T-cell (primary cell): Measurements from ENCODE around the gene SKAP2. TPM values are rescaled to one million over a fixed set of nuclear protein-coding genes. Genes with fewer than 3 reads are reported as not detected.

ENCODE experiments used
- ATAC-seq, 4 experiments: fragments of 200-7000 bp in 3 of 4; fragments of 150-1000 bp in 1 of 4; cut with Tn5 transposase; replicated peaks in 1 of 4; 1 replicate in 3 of 4; 2 replicates in 1 of 4; pipeline ENCODE4 v1.10.0; 2021; ENCODE audit warnings: moderate library complexity in 3 of 4, mild to moderate bottlenecking in 2 of 4, moderate number of reproducible peaks in 1 of 4
- CTCF ChIA-PET, 2 donors: fragments of 300-600 bp; sonication (Branson Sonifier 250); formaldehyde crosslinking; loops; one replicate each; lab custom pipeline; 2022; ENCODE audit warnings: antibody characterized with exemption in 2 of 2; lab: Charles Lee
- POLR2A ChIA-PET, 2 donors: fragments of 300-600 bp; sonication (Branson Sonifier 250); formaldehyde crosslinking; loops; one replicate each; lab custom pipeline; 2022; ENCODE audit warnings: antibody characterized with exemption in 2 of 2; lab: Charles Lee
- DNase-seq, 35 experiments: peaks; one replicate each; pipeline versions ENCODE4 v3.0.0 to v3.0.0-alpha.2; 2013 to 2023
- H3K27ac ChIP-seq: one replicate; pipeline ENCODE4 v1.5.1; 2013; ENCODE audit warnings: low read length
- H3K27me3 ChIP-seq, 2 experiments: replicated peaks in 1 of 2; 1 replicate in 1 of 2; 2 replicates in 1 of 2; pipeline versions ENCODE4 v1.6.1 to v1.7.0; 2013; ENCODE audit warnings: low read length in 1 of 2, mixed read lengths in 1 of 2; ENCODE audit not compliant: control insufficient read depth in 2 of 2, insufficient read depth in 2 of 2; ENCODE audit errors: extremely low read depth in 1 of 2
- H3K36me3 ChIP-seq, 2 donors: 1 replicate in 1 of 2; 2 replicates in 1 of 2; pipeline versions ENCODE4 v1.6.1 to v1.7.0; 2013; ENCODE audit warnings: low read length in 1 of 2; ENCODE audit not compliant: control insufficient read depth in 2 of 2, insufficient read depth in 1 of 2; ENCODE audit errors: extremely low read depth in 1 of 2
- H3K4me1 ChIP-seq, 2 experiments: 1 replicate in 1 of 2; 2 replicates in 1 of 2; pipeline versions ENCODE4 v1.6.1 to v1.7.0; 2013; ENCODE audit warnings: low read length in 2 of 2, mixed read lengths in 1 of 2; ENCODE audit not compliant: insufficient read depth in 2 of 2, control insufficient read depth in 1 of 2; ENCODE audit errors: extremely low read depth in 1 of 2
- H3K4me3 ChIP-seq, 2 donors: 1 replicate in 1 of 2; 2 replicates in 1 of 2; pipeline versions ENCODE4 v1.5.1 to v1.7.0; 2013; ENCODE audit warnings: mild to moderate bottlenecking in 2 of 2, low read length in 1 of 2, moderate library complexity in 1 of 2; ENCODE audit not compliant: control insufficient read depth in 1 of 2; ENCODE audit errors: extremely low read depth in 1 of 2
- H3K9me3 ChIP-seq: 2 replicates; pipeline ENCODE4 v1.7.0; 2013
- H3K27ac Mint-ChIP-seq, 2 donors: one replicate each; pipeline ENCODE4 v1.8.0; 2020 to 2021; ENCODE audit warnings: mild to moderate bottlenecking in 2 of 2, mixed read lengths in 2 of 2
- H3K27me3 Mint-ChIP-seq, 2 donors: one replicate each; pipeline ENCODE4 v1.8.0; 2021 to 2022; ENCODE audit warnings: mixed read lengths in 2 of 2
- H3K36me3 Mint-ChIP-seq: one replicate; pipeline ENCODE4 v1.8.0; 2021; ENCODE audit warnings: mixed read lengths
- H3K4me1 Mint-ChIP-seq, 3 donors: one replicate each; pipeline ENCODE4 v1.8.0; 2020 to 2022; ENCODE audit warnings: mixed read lengths in 3 of 3, mild to moderate bottlenecking in 1 of 3
- H3K4me3 Mint-ChIP-seq, 3 donors: one replicate each; pipeline ENCODE4 v1.8.0; 2020 to 2022; ENCODE audit warnings: mild to moderate bottlenecking in 3 of 3, mixed read lengths in 3 of 3, moderate library complexity in 3 of 3
- H3K9me3 Mint-ChIP-seq, 3 donors: one replicate each; pipeline ENCODE4 v1.8.0; 2020 to 2022; ENCODE audit warnings: mixed read lengths in 3 of 3
- WGBS: methylation state at CpG from one replicate; pipeline ENCODE4 v1.1.5; 2013; ENCODE audit warnings: missing lambda C conversion rate; ENCODE audit not compliant: insufficient coverage; 5-methylcytosine and 5-hydroxymethylcytosine counted together
- total RNA-seq, 35 experiments: library from RNA in 6 of 35; stranded (reverse) in 6 of 35; fragments of 120-200 nt in 1 of 35; gene quantifications; one replicate each; pipeline versions ENCODE4 v1.2.1 to v1.2.4 and lab custom pipeline; 2013 to 2026

Gene SKAP2
- total RNA-seq, 5 donors from 2014 or later (not counting 1 experiment from before 2014, with no cell fraction given) = 4.8 to 8.9 (median 7.7) TPM

DNA sequence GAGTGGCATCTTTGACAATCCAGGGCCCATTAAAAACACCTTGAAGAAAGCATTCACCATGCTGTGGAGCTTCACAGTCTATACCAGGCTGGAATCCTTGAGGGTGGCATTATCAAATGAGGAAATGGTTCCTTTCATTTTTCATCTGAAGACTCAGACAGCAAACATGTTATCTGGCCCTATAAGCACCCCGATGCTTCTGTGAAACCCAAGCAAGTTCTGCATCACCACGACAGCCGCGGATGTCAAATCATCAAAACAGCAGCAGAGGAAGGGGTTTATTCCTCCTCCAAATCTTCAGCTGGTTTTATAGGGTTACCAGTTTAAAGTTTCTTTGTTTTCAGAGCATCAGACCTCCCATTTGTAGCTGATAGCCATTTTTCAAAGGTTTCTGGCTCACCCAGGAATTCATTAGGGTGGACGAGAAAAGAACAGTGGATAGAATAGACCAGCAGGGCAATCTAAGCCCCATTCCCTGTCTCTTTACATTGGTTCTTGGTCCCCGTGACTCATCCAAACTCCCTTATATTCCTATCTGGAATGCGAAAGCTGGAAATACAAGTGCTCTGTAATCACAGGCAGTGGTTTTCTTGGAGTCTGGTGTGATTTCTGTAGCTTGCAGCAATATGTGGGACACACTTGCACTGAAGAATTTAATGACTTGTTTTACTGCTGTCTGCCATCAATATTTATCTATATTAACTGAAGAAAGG, 217.9 kb downstream of the SKAP2 start:
- Mint-ChIP-seq H3K4me3 (no peak overlapping the region), H3K36me3 (no peaks in the 10 kb centered on the region), H3K4me1 (no peaks in the 10 kb centered on the region), H3K27ac (no peak overlapping the region), H3K27me3 (peaks cover 2 to 8% of the 10 kb centered on the region in 2 donors), H3K9me3 (no peaks in the 10 kb centered on the region)
- DNase-seq = no peak
- H3K9me3 ChIP-seq = no peaks in the 10 kb centered on the region
- H3K27ac ChIP-seq = no peak overlapping the region
- no peaks in the 10 kb centered on the region for H3K36me3 ChIP-seq
- CTCF ChIA-PET = no interaction called here
- peaks cover 0 to 4% of the 10 kb centered on the region in 2 experiments for H3K27me3 ChIP-seq
- no peak for ATAC-seq
- no peaks in the 10 kb centered on the region for H3K4me1 ChIP-seq
- WGBS = no CpG with 5 or more reads among the region's 7 CpGs
- H3K4me3 ChIP-seq = no peak overlapping the region
- POLR2A ChIA-PET = no interaction called here

DNA sequence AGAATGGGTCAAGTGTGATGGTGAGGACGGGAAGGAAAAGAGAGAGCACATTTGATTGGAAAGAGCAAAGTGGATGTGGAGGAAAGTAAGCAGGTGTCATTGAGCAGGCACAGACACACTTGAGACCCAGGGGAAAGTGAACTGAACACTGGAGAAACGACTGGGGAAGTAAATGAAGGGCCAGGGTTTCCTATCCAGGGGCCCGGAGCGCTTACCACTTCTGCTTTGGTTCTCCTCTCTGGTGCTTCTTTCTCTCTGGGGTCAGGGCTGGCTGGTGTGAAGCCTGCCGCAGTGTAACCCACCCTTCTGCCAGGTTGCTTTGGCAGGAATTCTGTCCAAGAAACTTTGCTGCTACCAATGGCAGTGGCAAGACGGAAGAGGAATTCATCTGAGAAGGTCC, 219.3 kb downstream of the SKAP2 start:
- Histone ChIP-seq H3K9me3 (no peaks in the 10 kb centered on the region), H3K27me3 (peaks cover 0 to 4% of the 10 kb centered on the region in 2 experiments), H3K4me1 (no peaks in the 10 kb centered on the region), H3K27ac (no peak overlapping the region), H3K4me3 (no peak overlapping the region), H3K36me3 (no peaks in the 10 kb centered on the region)
- no peaks in the 10 kb centered on the region for H3K4me1 Mint-ChIP-seq
- DNase-seq = no peak
- H3K36me3 Mint-ChIP-seq = no peaks in the 10 kb centered on the region
- WGBS = 31% methylated on average over 5 of the region's 6 CpGs
- ChIA-PET CTCF (no interaction called here), POLR2A (no interaction called here)
- no peak overlapping the region for H3K4me3 Mint-ChIP-seq
- no peak overlapping the region for H3K27ac Mint-ChIP-seq
- H3K9me3 Mint-ChIP-seq = no peaks in the 10 kb centered on the region
- H3K27me3 Mint-ChIP-seq = peaks cover 2 to 3% of the 10 kb centered on the region in 2 donors
- no peak for ATAC-seq

DNA sequence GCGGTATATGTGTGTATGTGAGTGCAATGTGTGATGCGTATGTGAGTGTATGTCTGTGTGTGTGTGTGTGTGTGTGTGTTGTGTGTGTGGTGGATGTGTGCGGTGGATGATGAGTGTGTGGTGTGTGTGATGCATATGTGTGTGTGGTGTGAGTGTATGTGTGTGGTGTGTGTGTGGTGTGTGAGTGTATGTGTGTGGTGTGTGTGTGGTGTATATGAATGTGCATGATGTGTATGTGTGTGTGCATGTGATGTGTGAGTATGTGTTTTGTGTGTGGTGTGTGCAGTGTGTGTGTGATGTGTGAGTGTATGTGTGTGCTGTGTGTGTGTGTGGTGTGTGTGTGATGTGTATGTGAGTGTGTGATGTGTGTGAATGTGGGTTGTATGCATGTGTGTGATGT, 222.0 kb downstream of the SKAP2 start:
- CTCF ChIA-PET = no interaction called here
- Histone ChIP-seq H3K4me3 (no peak overlapping the region), H3K27me3 (peaks cover 0 to 7% of the 10 kb centered on the region in 2 experiments), H3K36me3 (no peaks in the 10 kb centered on the region), H3K27ac (no peak overlapping the region), H3K9me3 (no peaks in the 10 kb centered on the region), H3K4me1 (no peaks in the 10 kb centered on the region)
- Mint-ChIP-seq H3K4me1 (no peaks in the 10 kb centered on the region), H3K36me3 (no peaks in the 10 kb centered on the region), H3K27me3 (peaks cover 0 to 2% of the 10 kb centered on the region in 2 donors), H3K4me3 (no peak overlapping the region), H3K9me3 (no peaks in the 10 kb centered on the region), H3K27ac (no peak overlapping the region)
- POLR2A ChIA-PET = no interaction called here
- ATAC-seq = no peak
- DNase-seq = no peak
- 98% methylated on average over 3 of the region's 3 CpGs for WGBS

DNA sequence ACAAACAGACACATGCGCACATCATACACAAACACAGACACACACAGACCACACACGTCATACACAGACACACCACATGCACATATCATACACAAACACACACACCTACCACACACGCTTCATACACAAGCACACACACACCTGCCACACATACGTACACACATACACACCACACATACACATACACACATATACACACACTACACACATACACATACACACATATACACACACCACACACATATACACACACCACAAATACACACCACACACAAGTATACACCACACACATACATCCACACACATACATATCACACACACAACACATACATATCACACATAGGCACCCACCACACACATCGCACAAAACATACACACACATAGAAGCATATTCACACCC, 224.7 kb downstream of the SKAP2 start:
- ChIA-PET POLR2A (no interaction called here), CTCF (no interaction called here)
- ATAC-seq (no peak), DNase-seq (no peak)
- Mint-ChIP-seq H3K9me3 (no peaks in the 10 kb centered on the region), H3K4me1 (no peaks in the 10 kb centered on the region), H3K36me3 (no peaks in the 10 kb centered on the region), H3K27ac (no peak overlapping the region), H3K27me3 (peaks cover 1 to 3% of the 10 kb centered on the region in 2 donors), H3K4me3 (no peak overlapping the region)
- Histone ChIP-seq H3K4me3 (no peak overlapping the region), H3K27ac (no peak overlapping the region), H3K27me3 (peaks cover 0 to 7% of the 10 kb centered on the region in 2 experiments), H3K4me1 (no peaks in the 10 kb centered on the region), H3K9me3 (no peaks in the 10 kb centered on the region), H3K36me3 (no peaks in the 10 kb centered on the region)
- WGBS = 93% methylated on average over 5 of the region's 5 CpGs

DNA sequence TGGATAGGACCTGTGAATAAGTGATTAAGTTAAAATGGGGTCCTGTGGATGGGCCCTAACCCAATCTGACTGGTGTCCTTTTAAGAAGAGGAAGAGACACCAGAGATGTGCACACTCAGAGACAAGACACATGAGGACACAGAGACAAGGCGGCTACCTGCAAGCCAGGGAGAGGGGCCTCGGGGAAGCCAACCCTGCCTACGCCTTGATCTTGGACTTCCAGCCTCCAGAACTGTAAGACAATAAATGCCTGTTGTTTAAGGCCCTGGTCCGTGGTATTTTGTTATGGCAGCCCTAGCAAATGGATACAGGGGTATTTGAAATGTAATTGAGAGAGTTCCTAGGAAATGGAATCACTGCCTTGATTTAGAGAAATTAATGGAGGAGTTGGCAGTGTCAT, 225.3 kb downstream of the SKAP2 start:
- peaks cover 0 to 7% of the 10 kb centered on the region in 2 experiments for H3K27me3 ChIP-seq
- Mint-ChIP-seq H3K4me3 (no peak overlapping the region), H3K36me3 (no peaks in the 10 kb centered on the region), H3K4me1 (peaks cover 0 to under 1% (median 0%) of the 10 kb centered on the region in 3 donors), H3K27me3 (peaks cover 5 to 7% of the 10 kb centered on the region in 2 donors), H3K27ac (no peak overlapping the region), H3K9me3 (no peaks in the 10 kb centered on the region)
- H3K4me1 ChIP-seq = no peaks in the 10 kb centered on the region
- H3K4me3 ChIP-seq = no peak overlapping the region
- POLR2A ChIA-PET = no interaction called here
- DNase-seq (no peak), ATAC-seq (no peak)
- WGBS = 92% methylated on average over 3 of the region's 4 CpGs
- H3K36me3 ChIP-seq = no peaks in the 10 kb centered on the region
- no peak overlapping the region for H3K27ac ChIP-seq
- no peaks in the 10 kb centered on the region for H3K9me3 ChIP-seq
- CTCF ChIA-PET = no interaction called here

DNA sequence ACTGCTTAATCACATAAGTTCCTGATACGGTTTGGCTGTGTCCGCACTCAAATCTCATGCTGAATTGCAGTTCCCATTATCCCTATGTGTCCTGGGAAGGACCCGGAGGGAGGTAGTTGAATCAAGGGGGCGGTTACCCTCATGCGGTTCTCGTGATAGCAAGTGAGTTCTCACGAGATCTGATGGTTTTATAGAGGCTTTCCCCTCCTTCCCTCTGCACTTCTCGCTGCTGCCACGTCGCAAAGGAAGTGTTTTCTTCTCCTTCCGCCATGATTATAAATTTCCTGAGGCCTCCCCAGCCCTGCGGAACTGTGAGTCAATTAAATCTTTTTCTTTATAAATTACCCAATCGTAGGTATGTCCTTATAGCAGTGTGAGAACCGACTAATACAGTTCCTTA, 226.2 kb downstream of the SKAP2 start:
- Histone ChIP-seq H3K4me1 (no peaks in the 10 kb centered on the region), H3K4me3 (no peak overlapping the region), H3K36me3 (no peaks in the 10 kb centered on the region), H3K27me3 (peaks cover 0 to 6% of the 10 kb centered on the region in 2 experiments), H3K9me3 (no peaks in the 10 kb centered on the region), H3K27ac (no peak overlapping the region)
- WGBS = 82% methylated on average over 2 of the region's 14 CpGs
- no peak overlapping the region for H3K4me3 Mint-ChIP-seq
- H3K27ac Mint-ChIP-seq = no peak overlapping the region
- DNase-seq = no peak
- ATAC-seq = no peak
- peaks cover 5 to 9% (median 7%) of the 10 kb centered on the region in 3 donors for H3K4me1 Mint-ChIP-seq
- ChIA-PET CTCF (no interaction called here), POLR2A (no interaction called here)
- H3K27me3 Mint-ChIP-seq = peaks cover 6 to 7% of the 10 kb centered on the region in 2 donors
- no peaks in the 10 kb centered on the region for H3K36me3 Mint-ChIP-seq
- no peaks in the 10 kb centered on the region for H3K9me3 Mint-ChIP-seq
